ENCODE results near the gene PDE8A. TPM values are rescaled to one million over a fixed set of nuclear protein-coding genes. Genes with fewer than 3 reads are reported as not detected.

The PDE8A gene
- total RNA-seq, 1 experiment from 2014 or later, result 40.0 TPM

DNA sequence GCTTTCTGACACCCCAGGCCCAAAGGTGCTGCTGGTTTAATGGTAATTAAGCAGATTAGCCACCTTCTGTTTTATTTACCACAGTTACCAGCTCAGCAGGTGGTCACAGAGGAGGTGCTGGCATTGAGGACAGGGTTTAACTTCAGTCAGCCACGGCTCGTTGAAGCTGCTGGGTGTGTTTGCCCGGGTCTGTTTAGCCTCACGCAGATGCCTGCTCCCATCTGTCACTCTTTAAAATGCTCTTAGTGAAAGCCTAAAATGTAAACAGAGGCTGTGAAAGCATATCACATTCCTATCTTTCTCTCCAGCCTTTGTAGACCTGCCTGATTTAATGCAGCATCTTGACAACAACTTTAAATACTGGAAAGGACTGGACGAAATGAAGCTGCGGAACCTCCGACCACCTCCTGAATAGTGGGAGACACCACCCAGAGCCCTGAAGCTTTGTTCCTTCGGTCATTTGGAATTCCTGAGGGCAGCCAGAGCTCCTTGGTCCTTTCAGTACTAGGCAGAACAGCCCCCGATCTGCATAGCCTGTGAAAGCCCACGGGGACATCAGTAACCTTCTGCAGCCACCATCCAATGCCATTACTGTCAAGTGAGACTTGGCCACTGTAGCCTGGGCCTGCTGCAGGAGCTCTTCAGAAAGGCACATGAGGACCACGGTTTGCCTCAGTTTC lies 156.0 kb downstream of the PDE8A start:
- H3K27me3 ChIP-seq (ENCODE audit: control insufficient read depth, insufficient read depth, low read length), result no peaks in the 10 kb centered on the region
- DNase-seq (ENCODE audit: low read depth, low spot score), result no peak
- no peak for ATAC-seq
- H3K27ac ChIP-seq (ENCODE audit: low read length), result no peak overlapping the region
- H3K4me3 ChIP-seq (ENCODE audit: low read depth in 2 of 2, low read length in 2 of 2), result no peak overlapping the region
- intact Hi-C loops (cut with micrococcal nuclease; ENCODE audit: unreplicated experiment) (no loop called here), in situ Hi-C loops (cut with HindIII; ENCODE audit: low pct_unique_long_range_greater_than_20kb, low sequenced_read_pairs) (no loop called here)
- H3K36me3 ChIP-seq (ENCODE audit: control insufficient read depth, insufficient read depth, low read length), result peaks cover 5% of the 10 kb centered on the region; the same call in 1 of the 2 replicates
- ChIA-PET CTCF (interaction anchor here (0.6 kb wide), 1 partner anchor 18 kb away, joined by 4 read pairs; no protein-coding TSS in a partner anchor), POLR2A (no interaction called here)
- H3K9me3 ChIP-seq (ENCODE audit: control insufficient read depth, insufficient read depth, low read depth, low read length), result no peaks in the 10 kb centered on the region
- TF ChIP-seq POLR2AphosphoS5 (IDR thresholded peaks at IDR 0.05; ENCODE audit: low read depth, low read length) (no peak), TCF7L2 (IDR thresholded peaks at IDR 0.05; ENCODE audit: low read depth, low read length) (no peak), SIN3A (IDR thresholded peaks at IDR 0.05; ENCODE audit: borderline replicate concordance, insufficient read depth, low read depth, low read length) (no peak)
- TF ChIP-seq, protein P1, sequence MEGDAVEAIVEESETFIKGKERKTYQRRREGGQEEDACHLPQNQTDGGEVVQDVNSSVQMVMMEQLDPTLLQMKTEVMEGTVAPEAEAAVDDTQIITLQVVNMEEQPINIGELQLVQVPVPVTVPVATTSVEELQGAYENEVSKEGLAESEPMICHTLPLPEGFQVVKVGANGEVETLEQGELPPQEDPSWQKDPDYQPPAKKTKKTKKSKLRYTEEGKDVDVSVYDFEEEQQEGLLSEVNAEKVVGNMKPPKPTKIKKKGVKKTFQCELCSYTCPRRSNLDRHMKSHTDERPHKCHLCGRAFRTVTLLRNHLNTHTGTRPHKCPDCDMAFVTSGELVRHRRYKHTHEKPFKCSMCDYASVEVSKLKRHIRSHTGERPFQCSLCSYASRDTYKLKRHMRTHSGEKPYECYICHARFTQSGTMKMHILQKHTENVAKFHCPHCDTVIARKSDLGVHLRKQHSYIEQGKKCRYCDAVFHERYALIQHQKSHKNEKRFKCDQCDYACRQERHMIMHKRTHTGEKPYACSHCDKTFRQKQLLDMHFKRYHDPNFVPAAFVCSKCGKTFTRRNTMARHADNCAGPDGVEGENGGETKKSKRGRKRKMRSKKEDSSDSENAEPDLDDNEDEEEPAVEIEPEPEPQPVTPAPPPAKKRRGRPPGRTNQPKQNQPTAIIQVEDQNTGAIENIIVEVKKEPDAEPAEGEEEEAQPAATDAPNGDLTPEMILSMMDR (IDR thresholded peaks at IDR 0.05), result no peak
- TF ChIP-seq, protein P2, sequence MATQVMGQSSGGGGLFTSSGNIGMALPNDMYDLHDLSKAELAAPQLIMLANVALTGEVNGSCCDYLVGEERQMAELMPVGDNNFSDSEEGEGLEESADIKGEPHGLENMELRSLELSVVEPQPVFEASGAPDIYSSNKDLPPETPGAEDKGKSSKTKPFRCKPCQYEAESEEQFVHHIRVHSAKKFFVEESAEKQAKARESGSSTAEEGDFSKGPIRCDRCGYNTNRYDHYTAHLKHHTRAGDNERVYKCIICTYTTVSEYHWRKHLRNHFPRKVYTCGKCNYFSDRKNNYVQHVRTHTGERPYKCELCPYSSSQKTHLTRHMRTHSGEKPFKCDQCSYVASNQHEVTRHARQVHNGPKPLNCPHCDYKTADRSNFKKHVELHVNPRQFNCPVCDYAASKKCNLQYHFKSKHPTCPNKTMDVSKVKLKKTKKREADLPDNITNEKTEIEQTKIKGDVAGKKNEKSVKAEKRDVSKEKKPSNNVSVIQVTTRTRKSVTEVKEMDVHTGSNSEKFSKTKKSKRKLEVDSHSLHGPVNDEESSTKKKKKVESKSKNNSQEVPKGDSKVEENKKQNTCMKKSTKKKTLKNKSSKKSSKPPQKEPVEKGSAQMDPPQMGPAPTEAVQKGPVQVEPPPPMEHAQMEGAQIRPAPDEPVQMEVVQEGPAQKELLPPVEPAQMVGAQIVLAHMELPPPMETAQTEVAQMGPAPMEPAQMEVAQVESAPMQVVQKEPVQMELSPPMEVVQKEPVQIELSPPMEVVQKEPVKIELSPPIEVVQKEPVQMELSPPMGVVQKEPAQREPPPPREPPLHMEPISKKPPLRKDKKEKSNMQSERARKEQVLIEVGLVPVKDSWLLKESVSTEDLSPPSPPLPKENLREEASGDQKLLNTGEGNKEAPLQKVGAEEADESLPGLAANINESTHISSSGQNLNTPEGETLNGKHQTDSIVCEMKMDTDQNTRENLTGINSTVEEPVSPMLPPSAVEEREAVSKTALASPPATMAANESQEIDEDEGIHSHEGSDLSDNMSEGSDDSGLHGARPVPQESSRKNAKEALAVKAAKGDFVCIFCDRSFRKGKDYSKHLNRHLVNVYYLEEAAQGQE (IDR thresholded peaks at IDR 0.05; ENCODE audit: insufficient read depth in 1 of 2, low read depth in 2 of 2, low read length in 1 of 2), result no peak
- BruUV-seq (replicated peaks), result no TSS peak
- no peaks in the 10 kb centered on the region for H3K4me1 ChIP-seq (ENCODE audit: control insufficient read depth, insufficient read depth, low read length)

DNA sequence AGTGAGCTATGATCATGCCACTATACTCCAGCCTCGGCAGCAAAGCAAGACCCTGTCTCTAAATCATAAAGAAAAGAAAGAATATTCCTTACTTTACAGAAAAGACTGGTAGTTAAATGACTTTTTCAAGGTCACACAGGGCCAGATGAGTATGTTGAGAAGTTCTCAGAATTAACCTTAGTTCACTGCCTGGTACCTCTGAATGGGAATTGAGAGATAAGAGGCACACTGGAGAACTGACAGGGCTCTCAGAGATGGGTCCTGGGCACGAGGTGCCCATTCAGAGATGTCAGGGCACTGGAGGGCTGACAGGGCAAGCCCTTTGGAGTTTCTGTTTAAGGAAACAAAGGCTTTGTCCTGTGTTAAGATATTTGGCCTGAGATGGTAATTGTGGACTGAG lies 157.7 kb downstream of the PDE8A start:
- TF ChIP-seq, protein P2 (IDR thresholded peaks at IDR 0.05; ENCODE audit: insufficient read depth in 1 of 2, low read depth in 2 of 2, low read length in 1 of 2), result no peak
- TF ChIP-seq SIN3A (IDR thresholded peaks at IDR 0.05; ENCODE audit: borderline replicate concordance, insufficient read depth, low read depth, low read length), result no peak
- TF ChIP-seq POLR2AphosphoS5 (IDR thresholded peaks at IDR 0.05; ENCODE audit: low read depth, low read length), result no peak
- TF ChIP-seq, protein P1 (IDR thresholded peaks at IDR 0.05), result no peak
- TF ChIP-seq TCF7L2 (IDR thresholded peaks at IDR 0.05; ENCODE audit: low read depth, low read length), result no peak
- no peak for DNase-seq (ENCODE audit: low read depth, low spot score)

More for the DNA sequence above, 157.7 kb downstream of the PDE8A start:
- Histone ChIP-seq H3K9me3 (ENCODE audit: control insufficient read depth, insufficient read depth, low read depth, low read length) (no peaks in the 10 kb centered on the region), H3K4me1 (ENCODE audit: control insufficient read depth, insufficient read depth, low read length) (no peaks in the 10 kb centered on the region), H3K27me3 (ENCODE audit: control insufficient read depth, insufficient read depth, low read length) (no peaks in the 10 kb centered on the region), H3K27ac (ENCODE audit: low read length) (no peak overlapping the region), H3K4me3 (ENCODE audit: low read depth in 2 of 2, low read length in 2 of 2) (no peak overlapping the region), H3K36me3 (ENCODE audit: control insufficient read depth, insufficient read depth, low read length) (peaks cover 5% of the 10 kb centered on the region; the same call in 1 of the 2 replicates)
- ChIA-PET CTCF (no interaction called here), POLR2A (no interaction called here)
- no TSS peak for BruUV-seq (replicated peaks)
- intact Hi-C loops (cut with micrococcal nuclease; ENCODE audit: unreplicated experiment) (no loop called here), in situ Hi-C loops (cut with HindIII; ENCODE audit: low pct_unique_long_range_greater_than_20kb, low sequenced_read_pairs) (no loop called here)
- no peak for ATAC-seq
